ENCODE results near the gene C1orf56.
A peak's percentile ranks its signal among the peaks of the same experiment; 100 is the strongest.
"Not testable (repeated sequence)": the region's sequence is repeated elsewhere in the genome, so short reads cannot be mapped to it uniquely, and the experiment has no call there.

The C1orf56 gene

GRCh38 chr1:151061704-151062103 lies 14.2 kb downstream of the C1orf56 start:
- Mint-ChIP-seq H3K27ac (no peak overlapping the region), H3K4me1 (ENCODE audit: low read depth) (peaks cover 37% of the 10 kb centered on the region), H3K9me3 (no peaks in the 10 kb centered on the region), H3K36me3 (ENCODE audit: low read depth) (peaks cover 28% of the 10 kb centered on the region), H3K4me3 (no peak overlapping the region), H3K27me3 (ENCODE audit: low read depth) (no peaks in the 10 kb centered on the region)
- DNase-seq (ENCODE audit: low spot score) = no peak

- Mint-ChIP-seq H3K27ac (no peak overlapping the region), H3K9me3 (no peaks in the 10 kb centered on the region), H3K4me1 (ENCODE audit: low read depth) (peaks cover 30% of the 10 kb centered on the region), H3K36me3 (ENCODE audit: low read depth) (peaks cover 19% of the 10 kb centered on the region), H3K27me3 (ENCODE audit: low read depth) (no peaks in the 10 kb centered on the region), H3K4me3 (no peak overlapping the region)
- DNase-seq (ENCODE audit: low spot score) = no peak
Measured at GRCh38 chr1:151062741-151063371, 15.3 kb downstream of the C1orf56 start.

- Mint-ChIP-seq H3K27me3 (ENCODE audit: low read depth) (no peaks in the 10 kb centered on the region), H3K4me1 (ENCODE audit: low read depth) (peaks cover 28% of the 10 kb centered on the region), H3K27ac (no peak overlapping the region), H3K4me3 (no peak overlapping the region), H3K9me3 (no peaks in the 10 kb centered on the region), H3K36me3 (ENCODE audit: low read depth) (peaks cover 8% of the 10 kb centered on the region)
- DNase-seq (ENCODE audit: low spot score) = no peak
Measured at GRCh38 chr1:151065089-151065645, 17.6 kb downstream of the C1orf56 start.

DNA sequence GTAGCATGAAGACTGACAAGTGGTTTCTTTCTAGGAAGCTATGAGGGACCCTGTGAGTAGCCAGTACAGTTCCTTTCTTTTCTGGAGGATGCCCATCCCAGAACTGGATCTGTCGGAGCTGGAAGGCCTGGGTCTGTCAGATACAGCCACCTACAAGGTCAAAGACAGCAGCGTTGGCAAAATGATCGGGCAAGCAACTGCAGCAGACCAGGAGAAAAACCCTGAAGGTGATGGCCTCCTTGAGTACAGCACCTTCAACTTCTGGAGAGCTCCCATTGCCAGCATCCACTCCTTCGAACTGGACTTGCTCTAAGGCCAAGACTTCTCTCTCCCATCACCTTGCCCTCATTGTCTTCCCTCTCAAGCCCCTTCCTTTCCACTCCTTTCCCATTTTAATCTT lies 19.6 kb downstream of the C1orf56 start:
- no peak for DNase-seq (ENCODE audit: low spot score)
- Mint-ChIP-seq H3K27ac (peak overlapping the region; percentile 11), H3K27me3 (ENCODE audit: low read depth) (no peaks in the 10 kb centered on the region), H3K9me3 (no peaks in the 10 kb centered on the region), H3K4me3 (no peak overlapping the region), H3K4me1 (ENCODE audit: low read depth) (peaks cover 15% of the 10 kb centered on the region), H3K36me3 (ENCODE audit: low read depth) (peaks cover 12% of the 10 kb centered on the region)

GRCh38 chr1:151069103-151069486 lies 21.5 kb downstream of the C1orf56 start:
- Mint-ChIP-seq H3K36me3 (ENCODE audit: low read depth) (peaks cover 14% of the 10 kb centered on the region), H3K27ac (peak overlapping the region; percentile 63), H3K9me3 (no peaks in the 10 kb centered on the region), H3K4me3 (peak overlapping the region; percentile 95), H3K27me3 (ENCODE audit: low read depth) (no peaks in the 10 kb centered on the region), H3K4me1 (ENCODE audit: low read depth) (peaks cover 18% of the 10 kb centered on the region)
- DNase-seq (ENCODE audit: low spot score) = no peak

DNA sequence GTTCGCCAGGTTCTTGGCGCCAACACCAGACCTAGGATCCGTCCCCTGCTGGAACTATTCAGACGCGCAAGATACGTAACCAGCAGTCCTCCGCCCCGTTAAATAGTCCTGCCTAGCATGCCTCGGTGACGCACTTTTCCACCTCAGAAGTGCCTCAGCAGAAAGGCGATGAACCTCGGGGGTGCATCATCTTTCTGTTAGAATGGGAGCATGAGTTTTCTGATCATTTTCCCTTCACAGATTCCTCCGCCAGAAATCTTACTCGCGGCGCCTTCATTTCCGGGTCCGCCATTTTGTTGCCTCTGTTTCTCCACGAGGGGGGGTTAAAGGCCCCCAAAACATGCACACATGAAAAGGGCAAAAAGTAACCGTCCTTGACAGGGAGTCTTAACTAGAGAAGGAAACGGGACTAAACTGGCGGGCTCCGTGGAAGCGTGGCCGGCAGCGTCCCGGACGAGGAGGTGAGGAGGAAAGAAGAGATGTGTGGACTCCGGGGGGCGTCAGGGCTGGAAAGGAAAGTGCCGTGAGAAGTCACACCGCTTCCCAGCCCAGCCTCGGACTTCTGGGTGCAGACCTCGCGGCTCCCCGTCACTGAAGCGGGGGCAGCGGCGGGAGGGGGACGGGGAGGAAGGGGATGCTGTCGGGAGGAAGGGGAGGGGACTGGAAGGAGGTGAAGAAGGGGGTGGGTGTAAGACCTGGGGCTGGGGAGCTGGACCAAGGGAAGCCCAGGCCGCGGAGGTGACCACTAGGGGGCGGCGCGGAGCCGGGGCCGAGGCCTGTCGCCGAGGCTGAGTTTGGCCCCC lies 23.1 kb downstream of the C1orf56 start, which contains the start of gene GABPB2:
TSS of gene GABPB2 (plus strand) at position 288 of the 803 bp plus-strand sequence. CDS start 17,429 bp downstream, outside the sequence.
- H3K27ac Mint-ChIP-seq = peak within 1 kb of the TSS; percentile 100
- H3K4me1 Mint-ChIP-seq (ENCODE audit: low read depth) = peaks cover 15% of the 10 kb centered on the region
- peak within 1 kb of the TSS; percentile 95 for H3K4me3 Mint-ChIP-seq
- peak; percentile 88 for DNase-seq (ENCODE audit: low spot score)
- H3K27me3 Mint-ChIP-seq (ENCODE audit: low read depth) = no peaks in the 10 kb centered on the region
- H3K36me3 Mint-ChIP-seq (ENCODE audit: low read depth) = peaks cover 17% of the 10 kb centered on the region
- no peaks in the 10 kb centered on the region for H3K9me3 Mint-ChIP-seq

GRCh38 chr1:151072224-151072623 lies 24.7 kb downstream of the C1orf56 start:
- Mint-ChIP-seq H3K4me1 (ENCODE audit: low read depth) (peaks cover 15% of the 10 kb centered on the region), H3K9me3 (no peaks in the 10 kb centered on the region), H3K27ac (peak overlapping the region; percentile 100), H3K36me3 (ENCODE audit: low read depth) (peaks cover 17% of the 10 kb centered on the region), H3K4me3 (peak overlapping the region; percentile 95), H3K27me3 (ENCODE audit: low read depth) (no peaks in the 10 kb centered on the region)
- no peak for DNase-seq (ENCODE audit: low spot score)

GRCh38 chr1:151085953-151086559 lies 38.5 kb downstream of the C1orf56 start:
- no peaks in the 10 kb centered on the region for H3K27me3 Mint-ChIP-seq (ENCODE audit: low read depth)
- no peaks in the 10 kb centered on the region for H3K9me3 Mint-ChIP-seq
- H3K4me1 Mint-ChIP-seq (ENCODE audit: low read depth) = no peaks in the 10 kb centered on the region
- DNase-seq (ENCODE audit: low spot score) = no peak
- no peaks in the 10 kb centered on the region for H3K36me3 Mint-ChIP-seq (ENCODE audit: low read depth)
- no peak overlapping the region for H3K4me3 Mint-ChIP-seq
- H3K27ac Mint-ChIP-seq = no peak overlapping the region

DNA sequence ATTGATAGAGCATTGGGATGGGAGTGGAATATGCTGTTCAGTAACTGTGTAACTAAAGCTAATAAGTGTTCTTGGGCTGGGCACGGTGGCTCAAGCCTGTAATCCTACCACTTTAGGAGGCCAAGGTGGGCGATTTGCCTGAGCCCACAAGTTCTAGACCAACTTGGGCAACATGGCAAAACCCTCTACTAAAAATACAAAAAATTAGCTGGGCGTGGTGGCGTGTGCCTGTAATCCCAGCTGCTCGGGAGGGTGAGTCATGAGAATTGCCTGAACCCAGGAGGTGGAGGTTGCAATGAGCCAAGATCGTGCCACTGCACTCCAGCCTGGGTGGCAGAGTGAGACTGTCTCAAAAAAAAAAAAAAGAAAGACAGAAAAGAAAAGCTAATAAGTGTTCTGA lies 49.9 kb downstream of the C1orf56 start:
- not testable (repeated sequence) for H3K27me3 Mint-ChIP-seq (ENCODE audit: low read depth); DNase-seq (ENCODE audit: low spot score); H3K4me1 Mint-ChIP-seq (ENCODE audit: low read depth); H3K27ac Mint-ChIP-seq; H3K9me3 Mint-ChIP-seq; H3K36me3 Mint-ChIP-seq (ENCODE audit: low read depth); H3K4me3 Mint-ChIP-seq

GRCh38 chr1:151098126-151098525 lies 50.6 kb downstream of the C1orf56 start:
- DNase-seq (ENCODE audit: low spot score) = no peak
- Mint-ChIP-seq H3K27me3 (ENCODE audit: low read depth) (no peaks in the 10 kb centered on the region), H3K36me3 (ENCODE audit: low read depth) (peaks cover 8% of the 10 kb centered on the region), H3K4me1 (ENCODE audit: low read depth) (no peaks in the 10 kb centered on the region), H3K27ac (no peak overlapping the region), H3K9me3 (no peaks in the 10 kb centered on the region), H3K4me3 (no peak overlapping the region)
